B cell (primary cell): ENCODE results near the gene TATDN3. TPM values are rescaled to one million over a fixed set of nuclear protein-coding genes. Genes with fewer than 3 reads are reported as not detected.

ENCODE experiments used
- ATAC-seq: fragments of 200-7000 bp; cut with Tn5 transposase; one replicate; pipeline ENCODE4 v1.10.0; 2021; ENCODE audit warnings: low read depth, mild to moderate bottlenecking, moderate number of reproducible peaks, moderate library complexity
- CTCF ChIA-PET: fragments of 350-600 bp; sonication (Branson Sonifier 250); formaldehyde crosslinking; loops from one replicate; lab custom pipeline; 2021; ENCODE audit warnings: antibody characterized with exemption, inconsistent platforms; lab: Charles Lee
- POLR2A ChIA-PET: fragments of 350-600 bp; sonication (Branson Sonifier 250); formaldehyde crosslinking; loops from one replicate; lab custom pipeline; 2021; ENCODE audit warnings: antibody characterized with exemption; lab: Charles Lee
- DNase-seq: peaks from one replicate; pipeline ENCODE4 v3.0.0; 2013
- H2AFZ ChIP-seq: 2 replicates; pipeline ENCODE4 v1.6.1; 2012; ENCODE audit warnings: mild to moderate bottlenecking, low read depth, low read length; ENCODE audit not compliant: insufficient read depth, poor library complexity, severe bottlenecking
- H3K27ac ChIP-seq, 2 donors: 1 replicate in 1 of 2; 2 replicates in 1 of 2; pipeline ENCODE4 v1.5.1; 2012 to 2013; ENCODE audit warnings: low read length in 2 of 2, mild to moderate bottlenecking in 2 of 2, moderate library complexity in 1 of 2
- H3K27me3 ChIP-seq, 4 experiments: fragments of 200-600 bp in 1 of 4; sonication (generic) in 1 of 4; replicated peaks in 1 of 4; 1 replicate in 2 of 4; 2 replicates in 2 of 4; pipeline versions ENCODE4 v1.6.1 to v1.7.0; 2013 to 2016; ENCODE audit warnings: low read length in 3 of 4, mild to moderate bottlenecking in 2 of 4, mixed read lengths in 1 of 4, moderate library complexity in 1 of 4; ENCODE audit not compliant: insufficient read depth in 4 of 4, control insufficient read depth in 3 of 4; ENCODE audit errors: control extremely low read depth in 1 of 4
- H3K36me3 ChIP-seq, 2 experiments: replicated peaks in 1 of 2; 1 replicate in 1 of 2; 2 replicates in 1 of 2; pipeline versions ENCODE4 v1.6.1 to v1.7.1; 2013; ENCODE audit warnings: low read length in 1 of 2; ENCODE audit not compliant: insufficient read depth in 2 of 2, control insufficient read depth in 1 of 2; ENCODE audit errors: control extremely low read depth in 1 of 2, extremely low read depth in 1 of 2
- H3K4me1 ChIP-seq, 2 donors: fragments of 200-600 bp in 1 of 2; sonication (generic) in 1 of 2; 1 replicate in 1 of 2; 2 replicates in 1 of 2; pipeline versions ENCODE4 v1.5.1 to v1.6.1; 2013 to 2017; ENCODE audit warnings: low read length in 2 of 2; ENCODE audit not compliant: control insufficient read depth in 2 of 2, insufficient read depth in 2 of 2
- H3K4me2 ChIP-seq: replicated peaks from 2 replicates; pipeline ENCODE3; 2012; ENCODE audit warnings: mild to moderate bottlenecking, low read depth, low read length; ENCODE audit not compliant: poor library complexity, severe bottlenecking
- H3K4me3 ChIP-seq, 5 experiments: fragments of 200-600 bp in 1 of 5; sonication (generic) in 1 of 5; 1 replicate in 3 of 5; 2 replicates in 2 of 5; pipeline versions ENCODE4 v1.5.1 to v1.7.0; 2011 to 2016; ENCODE audit warnings: low read length in 4 of 5, mild to moderate bottlenecking in 4 of 5, low read depth in 2 of 5, control low read depth in 1 of 5, moderate library complexity in 1 of 5; ENCODE audit not compliant: insufficient read depth in 1 of 5; ENCODE audit errors: control extremely low read depth in 1 of 5, extremely low read depth in 1 of 5
- H3K79me2 ChIP-seq: fragments of 200-600 bp; sonication (generic); one replicate; pipeline ENCODE4 v1.6.0; 2016; ENCODE audit warnings: low read length; ENCODE audit not compliant: control insufficient read depth, insufficient read depth
- H3K9ac ChIP-seq: fragments of 200-600 bp; sonication (generic); 2 replicates; pipeline ENCODE4 v1.6.1; 2017; ENCODE audit warnings: mild to moderate bottlenecking, low read length, moderate library complexity
- H3K9me3 ChIP-seq, 3 donors: one replicate each; pipeline versions ENCODE4 v1.6.1 to v1.7.1; 2013; ENCODE audit warnings: low read length in 2 of 3; ENCODE audit not compliant: control insufficient read depth in 2 of 3, insufficient read depth in 1 of 3; ENCODE audit errors: control extremely low read depth in 1 of 3
- H4K20me1 ChIP-seq: 2 replicates; pipeline ENCODE4 v1.6.0; 2012; ENCODE audit warnings: mild to moderate bottlenecking, low read length; ENCODE audit not compliant: insufficient read depth, control insufficient read depth, poor library complexity, severe bottlenecking
- H3K27ac Mint-ChIP-seq: one replicate; pipeline ENCODE4 v1.8.0; 2021; ENCODE audit warnings: mixed read lengths
- H3K27me3 Mint-ChIP-seq: one replicate; pipeline ENCODE4 v1.8.0; 2021; ENCODE audit warnings: mixed read lengths
- H3K4me1 Mint-ChIP-seq: one replicate; pipeline ENCODE4 v1.8.0; 2021; ENCODE audit warnings: mixed read lengths
- H3K4me3 Mint-ChIP-seq: one replicate; pipeline ENCODE4 v1.8.0; 2021; ENCODE audit warnings: mixed read lengths
- H3K9me3 Mint-ChIP-seq: one replicate; pipeline ENCODE4 v1.8.0; 2022; ENCODE audit warnings: mixed read lengths; ENCODE audit not compliant: insufficient read depth
- CTCF ChIP-seq: fragments of 200-600 bp; IDR thresholded peaks from one replicate; pipeline ENCODE4 v1.8.0; 2022; ENCODE audit warnings: antibody characterized with exemption, mild to moderate bottlenecking
- EZH2 ChIP-seq: IDR thresholded peaks from 2 replicates; pipeline ENCODE4 v1.6.1; 2012; ENCODE audit warnings: borderline replicate concordance, low read depth, mild to moderate bottlenecking, moderate library complexity, low read length; ENCODE audit not compliant: insufficient read depth, poor library complexity, severe bottlenecking
- WGBS: methylation state at CpG from one replicate; pipeline ENCODE4 v1.1.5; 2013; ENCODE audit warnings: missing lambda C conversion rate; ENCODE audit not compliant: insufficient coverage; 5-methylcytosine and 5-hydroxymethylcytosine counted together
- intact Hi-C: fragments of 100-400 bp; cut with micrococcal nuclease; formaldehyde crosslinking; loops from one replicate; pipeline ENCODE4 v1.10.0; 2022
- polyA plus RNA-seq: library from polyadenylated mRNA; depleted of rRNA; stranded (reverse); fragments of >200 nt; gene quantifications from 2 replicates; pipeline ENCODE4 v1.2.3, GENCODE V29; 2012
- total RNA-seq, 2 donors: library from RNA; stranded (reverse); fragments of 120-200 nt in 1 of 2; gene quantifications; 1 replicate in 1 of 2; 2 replicates in 1 of 2; pipeline versions ENCODE4 v1.2.3 to v1.2.4, GENCODE V29; 2013 to 2022

The TATDN3 gene
- total and polyA plus RNA-seq, 2 donors (not counting 1 experiment from before 2014, with no cell fraction given), result 17.6 to 28.6 TPM

GRCh38 chr1:212773011-212773410 lies 18.7 kb upstream of the TATDN3 start:
- no peak overlapping the region for H3K4me2 ChIP-seq
- DNase-seq (no peak), ATAC-seq (no peak)
- WGBS, result 100% methylated on average over 1 of the region's 2 CpGs
- ChIA-PET POLR2A (no interaction called here), CTCF (interaction anchor here (1.0 to 1.3 kb wide), 4 partner anchors 20 to 296 kb away, joined by 3 to 4 read pairs (median 4); no protein-coding TSS in a partner anchor)
- TF ChIP-seq CTCF (no peak), EZH2 (no peak)
- peaks cover 22% of the 10 kb centered on the region for H3K4me1 Mint-ChIP-seq
- no peak overlapping the region for H3K27ac Mint-ChIP-seq
- no peak overlapping the region for H2AFZ ChIP-seq
- peaks cover 2% of the 10 kb centered on the region for H3K9me3 Mint-ChIP-seq
- H3K79me2 ChIP-seq, result peaks cover 52% of the 10 kb centered on the region
- no peaks in the 10 kb centered on the region for H3K4me1 ChIP-seq
- no peaks in the 10 kb centered on the region for H3K27me3 ChIP-seq
- peaks cover 4 to 25% (median 15%) of the 10 kb centered on the region in 3 donors for H3K9me3 ChIP-seq
- no peak overlapping the region for H3K4me3 ChIP-seq
- intact Hi-C loops, result no loop called here
- peaks cover 3 to 20% of the 10 kb centered on the region in 2 experiments for H3K36me3 ChIP-seq
- H3K27ac ChIP-seq, result no peak overlapping the region
- no peaks in the 10 kb centered on the region for H3K27me3 Mint-ChIP-seq
- H3K4me3 Mint-ChIP-seq, result no peak overlapping the region
- H3K9ac ChIP-seq, result no peak overlapping the region
- H4K20me1 ChIP-seq, result peaks cover 3% of the 10 kb centered on the region

- Histone ChIP-seq H3K9ac (no peak overlapping the region), H3K36me3 (peaks cover 3 to 20% of the 10 kb centered on the region in 2 experiments), H4K20me1 (peaks cover 3% of the 10 kb centered on the region), H3K4me3 (no peak overlapping the region), H2AFZ (no peak overlapping the region), H3K4me1 (no peaks in the 10 kb centered on the region), H3K9me3 (peaks cover 3 to 12% (median 8%) of the 10 kb centered on the region in 3 donors), H3K27me3 (no peaks in the 10 kb centered on the region), H3K27ac (no peak overlapping the region), H3K79me2 (peaks cover 39% of the 10 kb centered on the region), H3K4me2 (no peak overlapping the region)
- intact Hi-C loops, result no loop called here
- H3K27me3 Mint-ChIP-seq, result no peaks in the 10 kb centered on the region
- WGBS, result no CpG with 5 or more reads among the region's 2 CpGs
- H3K9me3 Mint-ChIP-seq, result no peaks in the 10 kb centered on the region
- peaks cover 19% of the 10 kb centered on the region for H3K4me1 Mint-ChIP-seq
- ChIA-PET POLR2A (no interaction called here), CTCF (no interaction called here)
- ATAC-seq (no peak), DNase-seq (no peak)
- H3K4me3 Mint-ChIP-seq, result no peak overlapping the region
- TF ChIP-seq EZH2, result no peak
- no peak for TF ChIP-seq CTCF
- no peak overlapping the region for H3K27ac Mint-ChIP-seq
Measured at GRCh38 chr1:212774584-212774983, 17.1 kb upstream of the TATDN3 start.
